ENCODE data around the gene ANKRD13A.

GRCh38 chr12:109962398-109962797 is 36.8 kb upstream of the ANKRD13A start:
- TF ChIP-seq, protein P1, sequence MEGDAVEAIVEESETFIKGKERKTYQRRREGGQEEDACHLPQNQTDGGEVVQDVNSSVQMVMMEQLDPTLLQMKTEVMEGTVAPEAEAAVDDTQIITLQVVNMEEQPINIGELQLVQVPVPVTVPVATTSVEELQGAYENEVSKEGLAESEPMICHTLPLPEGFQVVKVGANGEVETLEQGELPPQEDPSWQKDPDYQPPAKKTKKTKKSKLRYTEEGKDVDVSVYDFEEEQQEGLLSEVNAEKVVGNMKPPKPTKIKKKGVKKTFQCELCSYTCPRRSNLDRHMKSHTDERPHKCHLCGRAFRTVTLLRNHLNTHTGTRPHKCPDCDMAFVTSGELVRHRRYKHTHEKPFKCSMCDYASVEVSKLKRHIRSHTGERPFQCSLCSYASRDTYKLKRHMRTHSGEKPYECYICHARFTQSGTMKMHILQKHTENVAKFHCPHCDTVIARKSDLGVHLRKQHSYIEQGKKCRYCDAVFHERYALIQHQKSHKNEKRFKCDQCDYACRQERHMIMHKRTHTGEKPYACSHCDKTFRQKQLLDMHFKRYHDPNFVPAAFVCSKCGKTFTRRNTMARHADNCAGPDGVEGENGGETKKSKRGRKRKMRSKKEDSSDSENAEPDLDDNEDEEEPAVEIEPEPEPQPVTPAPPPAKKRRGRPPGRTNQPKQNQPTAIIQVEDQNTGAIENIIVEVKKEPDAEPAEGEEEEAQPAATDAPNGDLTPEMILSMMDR (IDR thresholded peaks at IDR 0.05; ENCODE audit: control extremely low read depth in 1 of 3, insufficient read depth in 1 of 3, low read depth in 1 of 3, low read length in 3 of 3): no peak
- TF ChIP-seq RNF2 (IDR thresholded peaks at IDR 0.05; ENCODE audit: borderline replicate concordance, low read depth, low read length, missing control alignments, poor library complexity, severe bottlenecking) (no peak), EZH2 (IDR thresholded peaks at IDR 0.05; ENCODE audit: low read depth, low read length, severe bottlenecking) (no peak)

Measured in H1 (cell line).